PFSK-1 (cell line): Measurements from ENCODE around the gene SLC48A1.

Experiments used
- REST ChIP-seq, 2 experiments: IDR thresholded peaks; 2 replicates each; pipeline versions ENCODE4 v1.6.1 to v1.8.0; 2011 to 2012; ENCODE audit warnings: low read depth in 2 of 2, low read length in 2 of 2, control low read depth in 1 of 2, inconsistent platforms in 1 of 2, mild to moderate bottlenecking in 1 of 2, moderate library complexity in 1 of 2; ENCODE audit not compliant: insufficient read depth in 1 of 2
- TAF1 ChIP-seq: IDR thresholded peaks from 2 replicates; pipeline ENCODE4 v1.6.1; 2012; ENCODE audit warnings: low read length, control low read depth, borderline replicate concordance; ENCODE audit not compliant: insufficient read depth

- no peak for TF ChIP-seq TAF1
- TF ChIP-seq REST (IDR thresholded peaks at IDR 0.05; ENCODE audit: insufficient read depth in 1 of 2, low read depth in 2 of 2, low read length in 2 of 2) = no peak
Measured at GRCh38 chr12:47733142-47733541, 39.9 kb upstream of the SLC48A1 start.
